ENCODE measurements around the gene PAPOLA.

Gene PAPOLA

DNA sequence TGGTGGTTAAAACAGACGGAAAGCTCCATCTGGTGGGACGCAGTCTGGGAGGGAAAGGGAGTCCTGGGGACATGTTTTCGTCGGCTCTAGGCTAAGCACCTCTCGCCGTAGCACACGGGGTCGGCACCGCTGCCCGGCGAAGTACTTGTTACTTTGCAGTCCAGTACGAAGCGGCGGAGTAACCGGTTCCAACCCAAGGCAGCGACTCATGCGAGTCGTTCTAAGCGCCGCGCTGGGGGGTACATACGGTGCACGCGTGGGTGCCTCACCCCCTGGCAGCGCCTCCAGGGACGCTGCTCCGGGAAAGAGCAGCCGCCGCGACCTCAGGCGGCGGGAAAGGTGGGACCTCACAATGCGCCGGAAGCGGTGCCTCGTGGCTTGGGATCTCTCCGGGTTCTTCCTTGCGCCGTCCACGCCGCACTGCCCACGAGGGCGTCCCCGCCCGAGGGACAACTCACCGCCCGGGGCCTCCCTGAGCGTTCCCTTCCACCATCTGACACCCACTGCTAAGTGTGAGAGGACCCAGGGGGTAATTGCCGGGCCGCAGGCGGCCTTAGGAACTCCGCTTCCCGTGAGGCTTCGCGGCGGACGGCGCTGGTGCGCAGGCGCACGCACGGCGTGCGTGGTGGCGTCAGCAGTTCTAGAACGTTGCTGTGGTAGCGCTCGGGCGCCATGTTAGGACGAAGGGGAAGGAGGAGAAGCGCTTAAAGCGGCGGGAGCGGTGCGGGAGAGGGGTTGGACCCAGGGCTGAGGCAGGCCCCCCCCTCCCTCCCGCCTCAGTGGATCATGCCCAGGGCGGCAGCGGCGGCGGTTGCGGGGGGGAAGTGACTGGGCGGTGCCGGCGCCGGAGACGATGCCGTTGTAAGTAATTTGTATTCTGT is at the start of gene PAPOLA (continued):
- TF ChIP-seq, protein P1, sequence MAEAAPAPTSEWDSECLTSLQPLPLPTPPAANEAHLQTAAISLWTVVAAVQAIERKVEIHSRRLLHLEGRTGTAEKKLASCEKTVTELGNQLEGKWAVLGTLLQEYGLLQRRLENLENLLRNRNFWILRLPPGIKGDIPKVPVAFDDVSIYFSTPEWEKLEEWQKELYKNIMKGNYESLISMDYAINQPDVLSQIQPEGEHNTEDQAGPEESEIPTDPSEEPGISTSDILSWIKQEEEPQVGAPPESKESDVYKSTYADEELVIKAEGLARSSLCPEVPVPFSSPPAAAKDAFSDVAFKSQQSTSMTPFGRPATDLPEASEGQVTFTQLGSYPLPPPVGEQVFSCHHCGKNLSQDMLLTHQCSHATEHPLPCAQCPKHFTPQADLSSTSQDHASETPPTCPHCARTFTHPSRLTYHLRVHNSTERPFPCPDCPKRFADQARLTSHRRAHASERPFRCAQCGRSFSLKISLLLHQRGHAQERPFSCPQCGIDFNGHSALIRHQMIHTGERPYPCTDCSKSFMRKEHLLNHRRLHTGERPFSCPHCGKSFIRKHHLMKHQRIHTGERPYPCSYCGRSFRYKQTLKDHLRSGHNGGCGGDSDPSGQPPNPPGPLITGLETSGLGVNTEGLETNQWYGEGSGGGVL (tag by site-specific recombination; IDR thresholded peaks at IDR 0.05), result peak; percentile 95
- TF ChIP-seq ZSCAN5A (tag by site-specific recombination; IDR thresholded peaks at IDR 0.05) (0 out of 2 replicates have a peak, but pooled peaks have one; percentile 40), ZBTB1 (tag by site-specific recombination; IDR thresholded peaks at IDR 0.05) (no peak), ZNF624 (tag by site-specific recombination; IDR thresholded peaks at IDR 0.05) (no peak), ZNF221 (tag by site-specific recombination; IDR thresholded peaks at IDR 0.05; ENCODE audit: borderline replicate concordance) (no peak), ZNF529 (tag by site-specific recombination; IDR thresholded peaks at IDR 0.05; ENCODE audit: insufficient replicate concordance) (no peak), ZNF155 (tag by site-specific recombination; IDR thresholded peaks at IDR 0.05) (no peak), ZNF23 (tag by site-specific recombination; IDR thresholded peaks at IDR 0.05; ENCODE audit: borderline replicate concordance) (no peak), ZNF169 (tag by site-specific recombination; IDR thresholded peaks at IDR 0.05) (no peak), ZNF274 (IDR thresholded peaks at IDR 0.05; ENCODE audit: low read length) (no peak), ZNF274 (tag by site-specific recombination; IDR thresholded peaks at IDR 0.05; ENCODE audit: borderline replicate concordance) (no peak), ZNF324 (tag by site-specific recombination; IDR thresholded peaks at IDR 0.05) (no peak), ZNF350 (tag by site-specific recombination; IDR thresholded peaks at IDR 0.05) (no peak), ZNF561 (tag by site-specific recombination; IDR thresholded peaks at IDR 0.05; ENCODE audit: borderline replicate concordance) (peak; percentile 72), ZNF239 (tag by site-specific recombination; IDR thresholded peaks at IDR 0.05) (no peak), ZNF514 (tag by site-specific recombination; IDR thresholded peaks at IDR 0.05) (no peak), ZNF510 (tag by site-specific recombination; IDR thresholded peaks at IDR 0.05; ENCODE audit: insufficient replicate concordance) (no peak), ZNF48 (tag by site-specific recombination; IDR thresholded peaks at IDR 0.05) (no peak), ZNF157 (tag by site-specific recombination; IDR thresholded peaks at IDR 0.05) (no peak), ZNF132 (tag by site-specific recombination; IDR thresholded peaks at IDR 0.05; ENCODE audit: borderline replicate concordance) (no peak), ZNF426 (tag by site-specific recombination; IDR thresholded peaks at IDR 0.05) (no peak), ZNF175 (tag by site-specific recombination; IDR thresholded peaks at IDR 0.05) (no peak), ZNF341 (tag by site-specific recombination; IDR thresholded peaks at IDR 0.05; ENCODE audit: low read depth) (peak; percentile 75), GLIS2 (tag by site-specific recombination; IDR thresholded peaks at IDR 0.05) (peak; percentile 100), YY2 (tag by site-specific recombination; IDR thresholded peaks at IDR 0.05) (peak; percentile 40; the same call in 1 of the 2 replicates), ZFP41 (tag by site-specific recombination; IDR thresholded peaks at IDR 0.05; ENCODE audit: borderline replicate concordance) (no peak)
- TF ChIP-seq, protein P2, sequence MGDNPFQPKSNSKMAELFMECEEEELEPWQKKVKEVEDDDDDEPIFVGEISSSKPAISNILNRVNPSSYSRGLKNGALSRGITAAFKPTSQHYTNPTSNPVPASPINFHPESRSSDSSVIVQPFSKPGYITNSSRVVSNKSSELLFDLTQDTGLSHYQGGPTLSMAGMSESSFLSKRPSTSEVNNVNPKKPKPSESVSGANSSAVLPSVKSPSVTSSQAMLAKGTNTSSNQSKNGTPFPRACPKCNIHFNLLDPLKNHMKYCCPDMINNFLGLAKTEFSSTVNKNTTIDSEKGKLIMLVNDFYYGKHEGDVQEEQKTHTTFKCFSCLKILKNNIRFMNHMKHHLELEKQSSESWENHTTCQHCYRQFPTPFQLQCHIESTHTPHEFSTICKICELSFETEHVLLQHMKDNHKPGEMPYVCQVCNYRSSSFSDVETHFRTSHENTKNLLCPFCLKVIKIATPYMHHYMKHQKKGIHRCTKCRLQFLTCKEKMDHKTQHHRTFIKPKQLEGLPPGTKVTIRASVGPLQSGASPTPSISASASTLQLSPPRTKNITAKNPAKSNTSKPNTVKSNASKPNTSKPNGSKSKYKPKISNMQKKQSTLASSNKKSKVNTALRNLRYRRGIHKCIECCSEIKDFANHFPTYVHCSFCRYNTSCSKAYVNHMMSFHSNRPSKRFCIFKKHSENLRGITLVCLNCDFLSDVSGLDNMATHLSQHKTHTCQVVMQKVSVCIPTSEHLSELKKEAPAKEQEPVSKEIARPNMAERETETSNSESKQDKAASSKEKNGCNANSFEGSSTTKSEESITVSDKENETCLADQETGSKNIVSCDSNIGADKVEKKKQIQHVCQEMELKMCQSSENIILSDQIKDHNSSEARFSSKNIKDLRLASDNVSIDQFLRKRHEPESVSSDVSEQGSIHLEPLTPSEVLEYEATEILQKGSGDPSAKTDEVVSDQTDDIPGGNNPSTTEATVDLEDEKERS (tag by site-specific recombination; IDR thresholded peaks at IDR 0.05), result no peak
- TF ChIP-seq, protein P3, sequence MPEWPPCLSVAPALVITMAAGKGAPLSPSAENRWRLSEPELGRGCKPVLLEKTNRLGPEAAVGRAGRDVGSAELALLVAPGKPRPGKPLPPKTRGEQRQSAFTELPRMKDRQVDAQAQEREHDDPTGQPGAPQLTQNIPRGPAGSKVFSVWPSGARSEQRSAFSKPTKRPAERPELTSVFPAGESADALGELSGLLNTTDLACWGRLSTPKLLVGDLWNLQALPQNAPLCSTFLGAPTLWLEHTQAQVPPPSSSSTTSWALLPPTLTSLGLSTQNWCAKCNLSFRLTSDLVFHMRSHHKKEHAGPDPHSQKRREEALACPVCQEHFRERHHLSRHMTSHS (tag by site-specific recombination; IDR thresholded peaks at IDR 0.05), result no peak
- TF ChIP-seq, protein P4, sequence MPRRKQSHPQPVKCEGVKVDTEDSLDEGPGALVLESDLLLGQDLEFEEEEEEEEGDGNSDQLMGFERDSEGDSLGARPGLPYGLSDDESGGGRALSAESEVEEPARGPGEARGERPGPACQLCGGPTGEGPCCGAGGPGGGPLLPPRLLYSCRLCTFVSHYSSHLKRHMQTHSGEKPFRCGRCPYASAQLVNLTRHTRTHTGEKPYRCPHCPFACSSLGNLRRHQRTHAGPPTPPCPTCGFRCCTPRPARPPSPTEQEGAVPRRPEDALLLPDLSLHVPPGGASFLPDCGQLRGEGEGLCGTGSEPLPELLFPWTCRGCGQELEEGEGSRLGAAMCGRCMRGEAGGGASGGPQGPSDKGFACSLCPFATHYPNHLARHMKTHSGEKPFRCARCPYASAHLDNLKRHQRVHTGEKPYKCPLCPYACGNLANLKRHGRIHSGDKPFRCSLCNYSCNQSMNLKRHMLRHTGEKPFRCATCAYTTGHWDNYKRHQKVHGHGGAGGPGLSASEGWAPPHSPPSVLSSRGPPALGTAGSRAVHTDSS (tag by site-specific recombination; IDR thresholded peaks at IDR 0.05), result no peak
- TF ChIP-seq, protein P5, sequence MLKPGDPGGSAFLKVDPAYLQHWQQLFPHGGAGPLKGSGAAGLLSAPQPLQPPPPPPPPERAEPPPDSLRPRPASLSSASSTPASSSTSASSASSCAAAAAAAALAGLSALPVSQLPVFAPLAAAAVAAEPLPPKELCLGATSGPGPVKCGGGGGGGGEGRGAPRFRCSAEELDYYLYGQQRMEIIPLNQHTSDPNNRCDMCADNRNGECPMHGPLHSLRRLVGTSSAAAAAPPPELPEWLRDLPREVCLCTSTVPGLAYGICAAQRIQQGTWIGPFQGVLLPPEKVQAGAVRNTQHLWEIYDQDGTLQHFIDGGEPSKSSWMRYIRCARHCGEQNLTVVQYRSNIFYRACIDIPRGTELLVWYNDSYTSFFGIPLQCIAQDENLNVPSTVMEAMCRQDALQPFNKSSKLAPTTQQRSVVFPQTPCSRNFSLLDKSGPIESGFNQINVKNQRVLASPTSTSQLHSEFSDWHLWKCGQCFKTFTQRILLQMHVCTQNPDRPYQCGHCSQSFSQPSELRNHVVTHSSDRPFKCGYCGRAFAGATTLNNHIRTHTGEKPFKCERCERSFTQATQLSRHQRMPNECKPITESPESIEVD (tag by site-specific recombination; IDR thresholded peaks at IDR 0.05), result no peak

All from HEK293 (cell line).